Heart left ventricle (tissue), 16 donors: ENCODE results near the gene FAM171A2. TPM values are rescaled to one million over a fixed set of nuclear protein-coding genes. Genes with fewer than 3 reads are reported as not detected.
"Not testable (repeated sequence)": the region's sequence is repeated elsewhere in the genome, so short reads cannot be mapped to it uniquely, and the experiment has no call there.

Experiments used
- ATAC-seq, 4 donors: fragments of 200-7000 bp; cut with Tn5 transposase; one replicate each; pipeline ENCODE4 v1.9.1; 2020 to 2022; ENCODE audit warnings: moderate library complexity in 4 of 4, mild to moderate bottlenecking in 3 of 4, moderate number of reproducible peaks in 1 of 4
- DNase-seq, 5 donors: peaks; one replicate each; pipeline ENCODE4 v3.0.0-alpha.2; 2020
- H3K27ac ChIP-seq, 12 donors: fragments of 200-600 bp; sonication (generic) in 4 of 12; one replicate each; pipeline versions ENCODE4 v1.5.0 to v1.8.0; 2016 to 2022; ENCODE audit warnings: mild to moderate bottlenecking in 2 of 12
- H3K27me3 ChIP-seq, 9 donors: fragments of 200-600 bp; sonication (generic) in 2 of 9; one replicate each; pipeline versions ENCODE4 v1.5.1 to v1.8.0; 2016 to 2022; ENCODE audit warnings: mild to moderate bottlenecking in 3 of 9
- H3K36me3 ChIP-seq, 9 donors: fragments of 200-600 bp; sonication (generic) in 2 of 9; one replicate each; pipeline versions ENCODE4 v1.5.0 to v1.8.0; 2018 to 2022; ENCODE audit warnings: mild to moderate bottlenecking in 2 of 9
- H3K4me1 ChIP-seq, 12 donors: fragments of 200-600 bp; sonication (generic) in 4 of 12; one replicate each; pipeline versions ENCODE4 v1.5.0 to v1.8.0; 2016 to 2022; ENCODE audit warnings: mild to moderate bottlenecking in 3 of 12
- H3K4me3 ChIP-seq, 12 donors: fragments of 200-600 bp; sonication (generic) in 4 of 12; one replicate each; pipeline versions ENCODE4 v1.5.0 to v1.8.0; 2017 to 2022; ENCODE audit warnings: mild to moderate bottlenecking in 9 of 12, moderate library complexity in 4 of 12
- H3K9me3 ChIP-seq, 12 donors: fragments of 200-600 bp; sonication (generic) in 4 of 12; one replicate each; pipeline versions ENCODE4 v1.5.0 to v1.8.0; 2016 to 2022; ENCODE audit warnings: mild to moderate bottlenecking in 1 of 12
- POLR2A ChIP-seq, 2 donors: fragments of 450-650 bp; IDR thresholded peaks; one replicate each; pipeline ENCODE4 v1.6.1; 2017; ENCODE audit warnings: antibody characterized with exemption in 2 of 2, mild to moderate bottlenecking in 2 of 2, moderate library complexity in 2 of 2
- WGBS, 4 donors: extraction: QIAGEN DNeasy Blood & Tissue Kit in 2 of 4; methylation state at CpG; one replicate each; pipeline versions ENCODE4 v1.1.5 to v1.1.7; 2013 to 2018; 5-methylcytosine and 5-hydroxymethylcytosine counted together
- intact Hi-C, 10 donors: fragments of 100-400 bp; cut with DNase I; formaldehyde crosslinking; loops; one replicate each; pipeline versions ENCODE4 v1.11.1 to v1.14.2; 2022
- polyA plus RNA-seq, 2 donors: library from polyadenylated mRNA; stranded (reverse); fragments of 200-250 nt; gene quantifications; one replicate each; pipeline ENCODE4 v1.2.3, GENCODE V29; 2013
- total RNA-seq, 9 donors: library from RNA; depleted of rRNA in 2 of 9; stranded (reverse); fragments of >200 nt in 2 of 9; fragmentation: NEBNext Ultra II Directional in 3 of 9; extraction: Animal tissue kit (Norgen Biotek cat#: 25700) in 3 of 9; gene quantifications; one replicate each; pipeline versions ENCODE4 v1.1.0 to v1.2.4, GENCODE V29; 2016 to 2023
- TF ChIP-seq, protein P1 (sequence below), 12 donors: fragments of 200-600 bp; sonication (generic) in 4 of 12; IDR thresholded peaks; one replicate each; pipeline versions ENCODE4 v1.5.0 to v1.8.0; 2018 to 2022; ENCODE audit warnings: antibody characterized with exemption in 12 of 12, mild to moderate bottlenecking in 5 of 12
- donor health status: ischemic (EF 13 %, LVEDD 7.1; RV severe dilation, severe dysfunction).
- donor health status: healthy with polysubstance abuse.
- donor health status: DM: no; HTN: yes; CAD: no.
- donor health status: DM: no; HTN: no; CAD: no.
- donor health status: ischemic (EF 25% LVEDD 6.9; RV normal size, moderate dysfunction).
- donor health status: ischemic (EF 25% LVEDD 5.7; RV mildly dilated, moderate dysfunction).
- donor health status: healthy.
- donor health status: DM: yes; HTN: yes; CAD: no.
- donor health status: ischemic (EF 35%, LVEDD 5.7; RV mildly dilated, moderate dysfunction).
- donor health status: nonischemic (EF 11% LVEDD 7.7; RV severe dilation, severe dysfunction).
- donor health status: DM: yes; HTN: yes; CAD: no.
- donor health status: PGD.
- donor health status: ischemic (EF 29% LVEDD 5.4; RV normal size, mild dysfunction).
- donor health status: nonischemic (EF 23%, LVEDD 6.1; RV moderate dilation, normal function).

FAM171A2 gene
- total and polyA plus RNA-seq, 11 donors, result 0.40 to 2.1 (median 0.77) TPM

DNA sequence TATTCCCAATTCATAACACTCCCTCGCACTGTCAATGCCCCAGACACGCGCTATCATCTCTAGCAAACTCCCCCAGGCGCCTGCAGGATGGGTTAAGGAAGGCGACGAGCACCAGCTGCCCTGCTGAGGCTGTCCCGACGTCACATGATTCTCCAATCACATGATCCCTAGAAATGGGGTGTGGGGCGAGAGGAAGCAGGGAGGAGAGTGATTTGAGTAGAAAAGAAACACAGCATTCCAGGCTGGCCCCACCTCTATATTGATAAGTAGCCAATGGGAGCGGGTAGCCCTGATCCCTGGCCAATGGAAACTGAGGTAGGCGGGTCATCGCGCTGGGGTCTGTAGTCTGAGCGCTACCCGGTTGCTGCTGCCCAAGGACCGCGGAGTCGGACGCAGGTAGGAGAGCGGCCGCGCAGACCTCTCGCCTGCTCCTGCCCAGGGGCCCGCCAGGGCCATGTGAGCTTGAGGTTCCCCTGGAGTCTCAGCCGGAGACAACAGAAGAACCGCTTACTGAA is 18.7 kb downstream of the FAM171A2 start, which contains the start of gene GRN:
Gene GRN, plus strand, starts transcription at position 364 of the 515 bp plus-strand sequence. CDS start 3,863 bp downstream, outside the sequence.
- Histone ChIP-seq H3K36me3 (peaks cover 0 to 17% (median 3%) of the 10 kb centered on the region in 9 donors), H3K4me3 (peak within 1 kb of the TSS; percentile 43 to 99 (median 80)), H3K4me1 (peaks cover 0 to 49% (median 12%) of the 10 kb centered on the region in 12 donors), H3K27me3 (no peaks in the 10 kb centered on the region), H3K9me3 (no peaks in the 10 kb centered on the region), H3K27ac (peak within 1 kb of the TSS; percentile 34 to 97 (median 83))
- TF ChIP-seq, protein P1, sequence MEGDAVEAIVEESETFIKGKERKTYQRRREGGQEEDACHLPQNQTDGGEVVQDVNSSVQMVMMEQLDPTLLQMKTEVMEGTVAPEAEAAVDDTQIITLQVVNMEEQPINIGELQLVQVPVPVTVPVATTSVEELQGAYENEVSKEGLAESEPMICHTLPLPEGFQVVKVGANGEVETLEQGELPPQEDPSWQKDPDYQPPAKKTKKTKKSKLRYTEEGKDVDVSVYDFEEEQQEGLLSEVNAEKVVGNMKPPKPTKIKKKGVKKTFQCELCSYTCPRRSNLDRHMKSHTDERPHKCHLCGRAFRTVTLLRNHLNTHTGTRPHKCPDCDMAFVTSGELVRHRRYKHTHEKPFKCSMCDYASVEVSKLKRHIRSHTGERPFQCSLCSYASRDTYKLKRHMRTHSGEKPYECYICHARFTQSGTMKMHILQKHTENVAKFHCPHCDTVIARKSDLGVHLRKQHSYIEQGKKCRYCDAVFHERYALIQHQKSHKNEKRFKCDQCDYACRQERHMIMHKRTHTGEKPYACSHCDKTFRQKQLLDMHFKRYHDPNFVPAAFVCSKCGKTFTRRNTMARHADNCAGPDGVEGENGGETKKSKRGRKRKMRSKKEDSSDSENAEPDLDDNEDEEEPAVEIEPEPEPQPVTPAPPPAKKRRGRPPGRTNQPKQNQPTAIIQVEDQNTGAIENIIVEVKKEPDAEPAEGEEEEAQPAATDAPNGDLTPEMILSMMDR (IDR thresholded peaks at IDR 0.05), result no peak
- TF ChIP-seq POLR2A (IDR thresholded peaks at IDR 0.05), result peak in 1 of 2 donors; percentile 87
- intact Hi-C loops, result loop anchor here in 2 of 10 donors (2.0 to 5.0 kb wide), 2 partner anchors 18 to 133 kb away; no protein-coding TSS in a partner anchor
- DNase-seq (peak; percentile 93 to 95 (median 94)), ATAC-seq (peak; percentile 98 to 99 (median 98))
- 0 to 1% (median 1%) methylated on average over 14 to 26 of the region's 26 CpGs for WGBS, 4 donors

DNA sequence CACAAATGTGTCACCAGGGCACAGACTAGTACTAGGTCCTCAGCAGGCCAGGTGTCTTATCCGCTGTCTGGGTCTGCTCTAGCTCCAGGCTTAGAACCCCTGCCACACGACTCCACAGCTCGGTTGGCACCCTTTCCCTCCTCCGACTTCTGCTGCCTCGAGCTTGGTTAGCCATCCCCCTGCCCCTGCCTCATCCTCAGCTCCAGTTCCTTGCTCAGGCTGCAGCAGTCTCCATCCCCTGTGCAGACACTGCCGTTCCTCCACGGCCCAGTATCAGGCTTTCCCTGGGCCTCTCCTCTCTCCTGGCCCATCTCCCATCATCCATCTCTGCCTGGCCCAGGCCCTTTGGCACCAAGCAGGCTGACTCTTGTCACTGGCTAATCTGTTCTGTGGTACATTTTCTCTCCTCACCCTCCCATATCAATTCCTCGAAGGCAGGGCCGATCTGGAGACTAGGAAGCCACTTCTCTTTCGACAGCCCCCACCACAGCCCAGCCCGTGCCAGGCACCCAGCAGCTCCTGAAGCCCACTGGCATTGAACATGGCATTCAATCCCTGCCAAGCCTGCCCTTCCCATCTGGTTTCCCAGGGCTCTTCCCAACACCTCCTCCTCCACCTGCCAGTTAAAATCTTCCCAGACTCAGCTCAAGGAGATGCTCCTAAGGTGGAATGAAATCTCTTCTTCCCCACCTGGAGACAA is 20.0 kb downstream of the FAM171A2 start:
- 63 to 71% (median 67%) methylated on average over 11 of the region's 11 CpGs for WGBS, 4 donors
- intact Hi-C loops, result loop anchor here in 1 of 10 donors (2.0 kb wide), 1 partner anchor 17 kb away; no protein-coding TSS in a partner anchor
- no peak for TF ChIP-seq POLR2A (IDR thresholded peaks at IDR 0.05)
- TF ChIP-seq, protein P1 (IDR thresholded peaks at IDR 0.05), result no peak
- Histone ChIP-seq H3K4me1 (peaks cover 0 to 41% (median 12%) of the 10 kb centered on the region in 12 donors), H3K36me3 (peaks cover 0 to 4% (median 0%) of the 10 kb centered on the region in 9 donors), H3K4me3 (no peak overlapping the region), H3K9me3 (no peaks in the 10 kb centered on the region), H3K27ac (no peak overlapping the region), H3K27me3 (no peaks in the 10 kb centered on the region)
- DNase-seq (no peak), ATAC-seq (no peak)

DNA sequence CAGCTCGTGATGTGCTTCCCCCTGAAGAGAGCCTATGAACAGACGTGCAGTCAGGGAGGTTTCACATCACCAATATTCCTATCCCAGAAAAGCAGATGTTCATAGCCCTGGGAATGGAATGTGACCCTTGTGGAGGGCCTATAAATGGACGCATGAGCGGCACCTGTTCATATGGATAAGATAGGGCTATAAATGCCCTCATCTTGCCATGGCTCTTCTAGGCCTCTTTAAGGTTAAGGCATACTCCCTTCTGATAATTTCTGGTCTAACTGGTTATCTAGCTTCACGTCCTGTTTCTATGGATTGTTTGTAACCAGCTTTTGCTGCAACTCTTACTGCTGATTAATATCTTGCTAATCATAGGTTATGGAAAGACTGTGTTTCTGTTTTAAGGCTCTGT is 23.1 kb downstream of the FAM171A2 start:
- H3K9me3 ChIP-seq, H3K4me3 ChIP-seq, intact Hi-C loops, DNase-seq, ATAC-seq, H3K27me3 ChIP-seq, H3K27ac ChIP-seq, H3K36me3 ChIP-seq: not testable (repeated sequence)
- 57 to 67% (median 64%) methylated on average over 5 of the region's 5 CpGs for WGBS, 4 donors
- peaks cover 0 to 19% (median 6%) of the 10 kb centered on the region in 12 donors for H3K4me1 ChIP-seq

DNA sequence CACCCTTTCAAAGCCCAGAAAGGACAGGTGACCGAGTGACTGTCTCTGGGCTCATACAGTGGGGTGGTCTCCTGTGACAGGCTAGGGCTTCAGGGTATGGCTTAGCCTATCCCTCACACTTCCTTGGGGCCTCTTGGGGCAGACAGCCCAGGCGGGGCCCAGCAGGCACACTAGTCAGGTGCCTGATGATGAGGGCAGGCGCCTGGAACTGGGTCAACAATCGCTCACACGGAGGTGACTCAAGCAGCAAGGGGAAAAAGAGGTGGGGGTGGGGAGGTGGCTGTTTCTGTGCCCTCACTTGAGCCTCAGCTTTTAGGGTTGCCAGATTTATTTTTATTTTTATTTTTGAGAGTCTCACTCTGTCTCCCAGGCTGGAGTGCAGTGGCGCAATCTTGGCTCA is 25.0 kb downstream of the FAM171A2 start:
- peaks cover 0 to 23% (median 0%) of the 10 kb centered on the region in 12 donors for H3K4me1 ChIP-seq
- no peaks in the 10 kb centered on the region for H3K27me3 ChIP-seq
- ATAC-seq (peak in 3 of 4 donors; percentile 72 to 91 (median 83)), DNase-seq (peak in 2 of 5 donors; percentile 55 to 69)
- H3K36me3 ChIP-seq, result no peaks in the 10 kb centered on the region
- peak overlapping the region in 1 of 12 donors; percentile 22 for H3K27ac ChIP-seq
- no peak overlapping the region for H3K4me3 ChIP-seq
- intact Hi-C loops, result no loop called here
- no peaks in the 10 kb centered on the region for H3K9me3 ChIP-seq
- TF ChIP-seq, protein P1 (IDR thresholded peaks at IDR 0.05), result no peak
- no peak for TF ChIP-seq POLR2A (IDR thresholded peaks at IDR 0.05)
- 41 to 51% (median 46%) methylated on average over 6 of the region's 6 CpGs for WGBS, 4 donors
